NCI-H774 (cell line): Measurements from ENCODE around the gene OASL.

Source experiments
- DNase-seq: peaks from one replicate; lab custom pipeline; 2025; lab: John Stamatoyannopoulos, UW

Gene OASL

GRCh38 chr12:120991965-120992364 lies 47.1 kb downstream of the OASL start:
- no peak for DNase-seq

GRCh38 chr12:120990487-120991055 lies 48.5 kb downstream of the OASL start:
- no peak for DNase-seq

GRCh38 chr12:120989687-120990086 lies 49.4 kb downstream of the OASL start:
- DNase-seq: no peak

- DNase-seq: no peak
Measured at GRCh38 chr12:120988658-120989057, 50.4 kb downstream of the OASL start.

- no peak for DNase-seq
Measured at GRCh38 chr12:120988234-120988633, 50.8 kb downstream of the OASL start.

- DNase-seq: no peak
Measured at GRCh38 chr12:120984351-120984898, 54.6 kb downstream of the OASL start.

GRCh38 chr12:120983759-120984158 lies 55.3 kb downstream of the OASL start:
- no peak for DNase-seq

- no peak for DNase-seq
Measured at GRCh38 chr12:120982659-120983058, 56.4 kb downstream of the OASL start.

GRCh38 chr12:120981407-120981941 lies 57.6 kb downstream of the OASL start:
- DNase-seq: no peak

- DNase-seq: no peak
Measured at GRCh38 chr12:120980800-120981368, 58.2 kb downstream of the OASL start.

GRCh38 chr12:120979862-120980696 lies 59.0 kb downstream of the OASL start:
- no peak for DNase-seq

GRCh38 chr12:120979220-120979861 lies 59.7 kb downstream of the OASL start:
- DNase-seq: no peak

- DNase-seq: no peak
Measured at GRCh38 chr12:120978296-120979219, 60.5 kb downstream of the OASL start, which contains the start of gene HNF1A. TSS of gene HNF1A (plus strand) at chr12:120978543. CDS start at chr12:120978769, 226 bp downstream.

- no peak for DNase-seq
Measured at GRCh38 chr12:120977531-120978295, 61.3 kb downstream of the OASL start.

GRCh38 chr12:120972870-120973543 lies 66.0 kb downstream of the OASL start:
- DNase-seq: peak; percentile 63

- DNase-seq: peak; percentile 35
Measured at GRCh38 chr12:120971299-120972180, 67.5 kb downstream of the OASL start.

- no peak for DNase-seq
Measured at GRCh38 chr12:120970310-120970709, 68.7 kb downstream of the OASL start.
